ENCODE measurements around the gene AP5S1. TPM values are rescaled to one million over a fixed set of nuclear protein-coding genes. Genes with fewer than 3 reads are reported as not detected.

Gene AP5S1
- total and polyA plus RNA-seq, 2 of the 4 experiments (the other 2 are of a cell fraction), result 10.1 to 11.7 TPM

DNA sequence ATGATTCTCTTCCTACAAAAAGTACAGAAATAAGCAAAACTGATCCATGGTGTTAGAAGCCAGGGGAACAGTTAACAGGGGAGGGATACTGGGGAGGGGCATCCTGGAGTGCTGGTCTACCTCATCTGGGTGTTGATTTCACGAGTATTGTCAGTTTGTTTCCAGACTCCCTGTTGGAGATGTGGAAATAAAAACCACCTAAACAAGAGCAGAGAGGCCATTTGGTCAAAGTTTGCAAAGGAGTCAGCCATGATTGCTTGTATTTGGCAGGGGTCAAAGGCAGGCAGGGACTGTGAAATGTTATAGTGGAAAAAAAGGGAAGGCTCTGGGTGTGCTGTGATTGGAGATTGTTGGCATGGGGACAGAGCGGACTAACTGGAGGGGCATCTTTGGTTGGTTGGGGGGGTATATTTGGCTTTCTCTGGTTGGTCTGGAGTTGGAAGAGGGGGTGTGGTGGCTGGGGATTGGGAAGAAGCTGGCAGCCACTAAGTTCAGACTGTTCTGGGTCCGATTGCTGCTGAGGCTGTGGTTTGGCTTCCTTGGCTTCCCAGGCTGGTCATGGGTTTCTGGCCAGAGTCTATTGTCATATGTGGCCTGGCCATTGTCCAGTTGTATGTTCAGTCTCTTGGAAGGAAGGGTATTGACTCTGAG lies 54.0 kb downstream of the AP5S1 start:
- ChIA-PET POLR2A (ENCODE audit: unreplicated experiment) (no interaction called here), CTCF (no interaction called here)
- no peak overlapping the region for H2AFZ ChIP-seq (replicated peaks; ENCODE audit: low read length, poor library complexity)
- peaks cover 9% of the 10 kb centered on the region; the same call in 1 of the 2 replicates for H4K20me1 ChIP-seq (ENCODE audit: insufficient read depth, low read length)
- no peak overlapping the region for H4K8ac ChIP-seq (ENCODE audit: low read depth in 2 of 2, low read length in 2 of 2)
- H3K9me3 ChIP-seq (ENCODE audit: control insufficient read depth, insufficient read depth, low read length), result no peaks in the 10 kb centered on the region
- no peaks in the 10 kb centered on the region for H3K27me3 ChIP-seq (ENCODE audit: control insufficient read depth, insufficient read depth, low read length)
- no peak overlapping the region for H3K23ac ChIP-seq (ENCODE audit: low read depth, low read length)
- peaks cover 25 to 73% of the 10 kb centered on the region in 2 experiments for H3K79me1 ChIP-seq (ENCODE audit: low read depth in 1 of 2, low read length in 2 of 2)
- in situ Hi-C loops (cut with MboI; ENCODE audit: low sequenced_read_pairs), result no loop called here
- intact Hi-C loops (cut with micrococcal nuclease), result no loop called here
- no peak overlapping the region for H2BK120ac ChIP-seq (ENCODE audit: low read depth, low read length)
- BruUV-seq (replicated peaks), result no TSS peak
- H2BK15ac ChIP-seq (ENCODE audit: low read depth, low read length), result no peak overlapping the region
- H3K4me3 ChIP-seq (ENCODE audit: insufficient read depth, low read depth, low read length), result no peak overlapping the region
- dilution Hi-C loops (cut with HindIII; ENCODE audit: low sequenced_read_pairs, unreplicated experiment), result no loop called here
- no peak overlapping the region for H3K14ac ChIP-seq (replicated peaks; ENCODE audit: low read depth, low read length)
- H3K56ac ChIP-seq (ENCODE audit: extremely low read depth, insufficient read depth, low read length), result no peak overlapping the region
- no peaks in the 10 kb centered on the region for H3K4me1 ChIP-seq (ENCODE audit: control insufficient read depth, insufficient read depth, low read length)
- no peak for TF ChIP-seq CEBPB (IDR thresholded peaks at IDR 0.05; ENCODE audit: low read depth, low read length)
- TF ChIP-seq RCOR1 (IDR thresholded peaks at IDR 0.05; ENCODE audit: insufficient replicate concordance, low read length), result no peak
- TF ChIP-seq SMC3 (IDR thresholded peaks at IDR 0.05; ENCODE audit: low read depth, low read length), result no peak
- no peak for TF ChIP-seq CHD1 (IDR thresholded peaks at IDR 0.05; ENCODE audit: low read depth, low read length)
- no peak for TF ChIP-seq BHLHE40 (IDR thresholded peaks at IDR 0.05; ENCODE audit: low read depth, low read length)
- TF ChIP-seq MAZ (IDR thresholded peaks at IDR 0.05; ENCODE audit: borderline replicate concordance, low read depth, low read length), result no peak
- TF ChIP-seq FOS (IDR thresholded peaks at IDR 0.05; ENCODE audit: low read depth, low read length), result no peak
- TF ChIP-seq, protein P1, sequence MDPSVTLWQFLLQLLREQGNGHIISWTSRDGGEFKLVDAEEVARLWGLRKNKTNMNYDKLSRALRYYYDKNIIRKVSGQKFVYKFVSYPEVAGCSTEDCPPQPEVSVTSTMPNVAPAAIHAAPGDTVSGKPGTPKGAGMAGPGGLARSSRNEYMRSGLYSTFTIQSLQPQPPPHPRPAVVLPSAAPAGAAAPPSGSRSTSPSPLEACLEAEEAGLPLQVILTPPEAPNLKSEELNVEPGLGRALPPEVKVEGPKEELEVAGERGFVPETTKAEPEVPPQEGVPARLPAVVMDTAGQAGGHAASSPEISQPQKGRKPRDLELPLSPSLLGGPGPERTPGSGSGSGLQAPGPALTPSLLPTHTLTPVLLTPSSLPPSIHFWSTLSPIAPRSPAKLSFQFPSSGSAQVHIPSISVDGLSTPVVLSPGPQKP (IDR thresholded peaks at IDR 0.05; ENCODE audit: borderline replicate concordance, low read depth, low read length), result no peak
- TF ChIP-seq, protein P2, sequence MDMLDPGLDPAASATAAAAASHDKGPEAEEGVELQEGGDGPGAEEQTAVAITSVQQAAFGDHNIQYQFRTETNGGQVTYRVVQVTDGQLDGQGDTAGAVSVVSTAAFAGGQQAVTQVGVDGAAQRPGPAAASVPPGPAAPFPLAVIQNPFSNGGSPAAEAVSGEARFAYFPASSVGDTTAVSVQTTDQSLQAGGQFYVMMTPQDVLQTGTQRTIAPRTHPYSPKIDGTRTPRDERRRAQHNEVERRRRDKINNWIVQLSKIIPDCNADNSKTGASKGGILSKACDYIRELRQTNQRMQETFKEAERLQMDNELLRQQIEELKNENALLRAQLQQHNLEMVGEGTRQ (IDR thresholded peaks at IDR 0.05; ENCODE audit: low read depth, low read length), result no peak
- no peak for TF ChIP-seq RFX5 (IDR thresholded peaks at IDR 0.05; ENCODE audit: low read depth, low read length)
- no peak for TF ChIP-seq MAFK (IDR thresholded peaks at IDR 0.05; ENCODE audit: low read depth, low read length)
- TF ChIP-seq NFE2L2 (IDR thresholded peaks at IDR 0.05; ENCODE audit: low read depth, low read length), result no peak
- TF ChIP-seq, protein P3, sequence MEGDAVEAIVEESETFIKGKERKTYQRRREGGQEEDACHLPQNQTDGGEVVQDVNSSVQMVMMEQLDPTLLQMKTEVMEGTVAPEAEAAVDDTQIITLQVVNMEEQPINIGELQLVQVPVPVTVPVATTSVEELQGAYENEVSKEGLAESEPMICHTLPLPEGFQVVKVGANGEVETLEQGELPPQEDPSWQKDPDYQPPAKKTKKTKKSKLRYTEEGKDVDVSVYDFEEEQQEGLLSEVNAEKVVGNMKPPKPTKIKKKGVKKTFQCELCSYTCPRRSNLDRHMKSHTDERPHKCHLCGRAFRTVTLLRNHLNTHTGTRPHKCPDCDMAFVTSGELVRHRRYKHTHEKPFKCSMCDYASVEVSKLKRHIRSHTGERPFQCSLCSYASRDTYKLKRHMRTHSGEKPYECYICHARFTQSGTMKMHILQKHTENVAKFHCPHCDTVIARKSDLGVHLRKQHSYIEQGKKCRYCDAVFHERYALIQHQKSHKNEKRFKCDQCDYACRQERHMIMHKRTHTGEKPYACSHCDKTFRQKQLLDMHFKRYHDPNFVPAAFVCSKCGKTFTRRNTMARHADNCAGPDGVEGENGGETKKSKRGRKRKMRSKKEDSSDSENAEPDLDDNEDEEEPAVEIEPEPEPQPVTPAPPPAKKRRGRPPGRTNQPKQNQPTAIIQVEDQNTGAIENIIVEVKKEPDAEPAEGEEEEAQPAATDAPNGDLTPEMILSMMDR (conservative IDR thresholded peaks at IDR 0.05; ENCODE audit: low read depth, low read length), result no peak
- no peak for TF ChIP-seq POLR2A (IDR thresholded peaks at IDR 0.05; ENCODE audit: low read depth, low read length)
- DNase-seq (no peak), ATAC-seq (ENCODE audit: low read depth) (no peak)
- H3K9me1 ChIP-seq (ENCODE audit: insufficient read depth, low read length), result peaks cover 24% of the 10 kb centered on the region
- no peak overlapping the region for H3K18ac ChIP-seq (ENCODE audit: low read depth, low read length)
- no CpG with 5 or more reads among the region's 3 CpGs for WGBS, 2 experiments (ENCODE audit: extremely low coverage in 2 of 2, insufficient read length in 1 of 2)
- H4K91ac ChIP-seq (ENCODE audit: insufficient read depth, low read depth, low read length), result no peak overlapping the region
- H3K4me2 ChIP-seq (ENCODE audit: low read depth, low read length), result no peak overlapping the region
- no peak overlapping the region for H2BK20ac ChIP-seq (ENCODE audit: low read depth, low read length)
- H3K36me3 ChIP-seq (ENCODE audit: control insufficient read depth, insufficient read depth, low read length), result peaks cover 34% of the 10 kb centered on the region
- H2AK9ac ChIP-seq (replicated peaks; ENCODE audit: low read depth, low read length, poor library complexity), result no peak overlapping the region
- H4K5ac ChIP-seq (ENCODE audit: low read depth, low read length), result no peak overlapping the region
- H2AK5ac ChIP-seq (ENCODE audit: low read depth, low read length), result no peak overlapping the region
- no peak overlapping the region for H2BK5ac ChIP-seq (ENCODE audit: low read depth, low read length, poor library complexity, severe bottlenecking)
- H3K9ac ChIP-seq (ENCODE audit: low read depth, low read length), result no peak overlapping the region
- no peak overlapping the region for H3K27ac ChIP-seq (ENCODE audit: insufficient read depth, low read length)
- no peak overlapping the region for H3K4ac ChIP-seq (ENCODE audit: low read depth, low read length)

Data from IMR-90 (cell line).